ENCODE results near the gene LRP6. TPM values are rescaled to one million over a fixed set of nuclear protein-coding genes. Genes with fewer than 3 reads are reported as not detected.

The LRP6 gene
- total RNA-seq, 1 experiment from 2014 or later = 28.1 TPM

- CTCF ChIA-PET = no interaction called here
- no peaks in the 10 kb centered on the region; the same call in 1 of the 2 replicates for H4K20me1 ChIP-seq (ENCODE audit: insufficient read depth)
- peaks cover 80% of the 10 kb centered on the region for H3K79me2 ChIP-seq (ENCODE audit: insufficient read depth, low read length)
- H3K9me2 ChIP-seq (ENCODE audit: insufficient read depth) = no peaks in the 10 kb centered on the region
- no peak overlapping the region for H3K9ac ChIP-seq (ENCODE audit: low read length)
- no peak overlapping the region for H3K4me3 ChIP-seq (replicated peaks in 1 of 2; ENCODE audit: low read depth in 1 of 2, low read length in 2 of 2)
- no peak overlapping the region for H3K27ac ChIP-seq (ENCODE audit: low read depth, low read length)
- ATAC-seq (no peak), DNase-seq (ENCODE audit: low read depth, low spot score) (no peak)
- no peak overlapping the region for H3K4me2 ChIP-seq (ENCODE audit: low read length)
- no peaks in the 10 kb centered on the region for H3K4me1 ChIP-seq (ENCODE audit: control insufficient read depth in 1 of 2, insufficient read depth in 2 of 2, low read length in 2 of 2)
- RAD21 ChIA-PET (ENCODE audit: low non-redundant PET in 1 of 2, low total read pairs in 2 of 2, uncharacterized antibody in 2 of 2, unreplicated experiment in 2 of 2) = no interaction called here
- TF ChIP-seq CBX3 (IDR thresholded peaks at IDR 0.05; ENCODE audit: low read depth) (no peak), SRF (IDR thresholded peaks at IDR 0.05; ENCODE audit: low read depth) (no peak), RAD21 (IDR thresholded peaks at IDR 0.05; ENCODE audit: low read depth) (no peak), ELF1 (IDR thresholded peaks at IDR 0.05; ENCODE audit: borderline replicate concordance, low read depth) (no peak), SP1 (IDR thresholded peaks at IDR 0.05; ENCODE audit: low read depth) (no peak), CTCF (IDR thresholded peaks at IDR 0.05 in 2 of 3, conservative IDR thresholded peaks at IDR 0.05 in 1 of 3; ENCODE audit: borderline replicate concordance in 1 of 3, insufficient read depth in 1 of 3, low read depth in 2 of 3, low read length in 2 of 3) (no peak), EGR1 (IDR thresholded peaks at IDR 0.05; ENCODE audit: low read depth) (no peak), FOSL1 (IDR thresholded peaks at IDR 0.05; ENCODE audit: low read depth) (no peak), SIN3A (IDR thresholded peaks at IDR 0.05; ENCODE audit: low read depth) (no peak), MAX (IDR thresholded peaks at IDR 0.05) (no peak), CEBPB (IDR thresholded peaks at IDR 0.05; ENCODE audit: low read depth) (no peak), YY1 (IDR thresholded peaks at IDR 0.05; ENCODE audit: extremely low read depth, insufficient replicate concordance, low read depth, low read length) (no peak), ZNF274 (IDR thresholded peaks at IDR 0.05; ENCODE audit: low read depth, low read length) (no peak), EZH2 (IDR thresholded peaks at IDR 0.05) (no peak), POLR2AphosphoS5 (IDR thresholded peaks at IDR 0.05; ENCODE audit: low read depth, low read length) (no peak), ZFX (IDR thresholded peaks at IDR 0.05) (no peak), ATF3 (IDR thresholded peaks at IDR 0.05) (no peak)
- no peaks in the 10 kb centered on the region for H3K9me3 ChIP-seq (ENCODE audit: control insufficient read depth in 1 of 2, insufficient read depth in 1 of 2, low read depth in 1 of 2, low read length in 2 of 2)
- no peaks in the 10 kb centered on the region for H3K27me3 ChIP-seq (ENCODE audit: insufficient read depth, low read length)
- POLR2A ChIA-PET = no interaction called here
- no TSS peak for BruUV-seq (replicated peaks)
- intact Hi-C loops (cut with micrococcal nuclease) = no loop called here
- H3K36me3 ChIP-seq (ENCODE audit: control insufficient read depth in 1 of 2, insufficient read depth in 2 of 2, low read length in 2 of 2) = no peaks in the 10 kb centered on the region
- no peak overlapping the region for H2AFZ ChIP-seq (ENCODE audit: low read depth, low read length, poor library complexity, severe bottlenecking)
Measured at GRCh38 chr12:12236896-12237295, 29.9 kb downstream of the LRP6 start.

All from HCT116 (cell line).